Astrocyte of the spinal cord (primary cell): ENCODE results near the gene FAM47E.

Source experiments
- DNase-seq: peaks from one replicate; pipeline ENCODE4 v3.0.0; 2011; ENCODE audit warnings: low read depth, low spot score
- H3K4me3 ChIP-seq: 2 replicates; pipeline ENCODE4 v1.5.1; 2011; ENCODE audit warnings: low read depth, mild to moderate bottlenecking, low read length, moderate library complexity
- CTCF ChIP-seq: IDR thresholded peaks from 2 replicates; pipeline ENCODE4 v1.5.1; 2012; ENCODE audit warnings: low read depth, mild to moderate bottlenecking, low read length, inconsistent platforms
- in situ Hi-C: cut with HindIII; loops from 2 replicates; pipeline ENCODE4 v1.10.0; 2017; ENCODE audit warnings: low sequenced_read_pairs

The FAM47E gene

GRCh38 chr4:76272073-76272472 lies 20.6 kb downstream of the FAM47E start:
- in situ Hi-C loops, result no loop called here
- no peak for DNase-seq
- TF ChIP-seq CTCF, result no peak
- no peak overlapping the region for H3K4me3 ChIP-seq

GRCh38 chr4:76272582-76272981 lies 21.1 kb downstream of the FAM47E start:
- in situ Hi-C loops, result no loop called here
- TF ChIP-seq CTCF, result no peak
- H3K4me3 ChIP-seq, result no peak overlapping the region
- no peak for DNase-seq

GRCh38 chr4:76272999-76273398 lies 21.5 kb downstream of the FAM47E start:
- in situ Hi-C loops, result no loop called here
- no peak overlapping the region for H3K4me3 ChIP-seq
- TF ChIP-seq CTCF, result no peak
- no peak for DNase-seq

DNA sequence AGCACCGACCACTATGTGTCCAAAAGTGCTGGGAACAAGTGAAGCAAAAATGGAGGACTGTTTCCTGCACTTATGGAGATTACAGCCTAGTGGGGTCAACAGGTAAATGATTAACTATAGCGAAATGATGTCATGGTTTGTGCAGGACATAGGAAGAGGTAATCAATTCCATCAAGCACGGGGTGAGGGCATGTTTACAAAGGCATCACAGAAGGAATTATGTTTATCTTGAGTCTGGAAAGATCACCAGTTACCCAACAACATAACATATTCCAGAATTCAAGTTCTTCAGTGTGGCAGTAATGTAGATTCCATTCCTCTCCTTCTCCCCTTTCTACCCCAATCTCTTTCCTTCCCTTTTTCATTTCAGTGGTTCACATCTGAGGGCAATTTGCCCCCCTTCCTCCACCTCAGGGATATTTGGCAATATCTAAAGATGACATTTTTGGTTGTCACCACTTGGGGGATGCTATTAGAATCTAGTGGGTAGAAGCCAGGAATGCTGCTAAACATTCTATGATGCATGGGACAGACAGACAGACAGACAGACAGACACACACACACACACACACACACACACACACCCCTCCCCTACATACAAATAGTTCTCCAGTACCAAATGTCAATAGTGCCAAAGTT lies 24.1 kb downstream of the FAM47E start:
- TF ChIP-seq CTCF, result no peak
- in situ Hi-C loops, result no loop called here
- H3K4me3 ChIP-seq, result no peak overlapping the region
- no peak for DNase-seq

GRCh38 chr4:76276813-76277212 lies 25.3 kb downstream of the FAM47E start:
- in situ Hi-C loops, result no loop called here
- no peak for TF ChIP-seq CTCF
- no peak for DNase-seq
- no peak overlapping the region for H3K4me3 ChIP-seq

GRCh38 chr4:76277667-76278066 lies 26.1 kb downstream of the FAM47E start:
- no peak for DNase-seq
- H3K4me3 ChIP-seq, result no peak overlapping the region
- TF ChIP-seq CTCF, result no peak
- in situ Hi-C loops, result no loop called here

DNA sequence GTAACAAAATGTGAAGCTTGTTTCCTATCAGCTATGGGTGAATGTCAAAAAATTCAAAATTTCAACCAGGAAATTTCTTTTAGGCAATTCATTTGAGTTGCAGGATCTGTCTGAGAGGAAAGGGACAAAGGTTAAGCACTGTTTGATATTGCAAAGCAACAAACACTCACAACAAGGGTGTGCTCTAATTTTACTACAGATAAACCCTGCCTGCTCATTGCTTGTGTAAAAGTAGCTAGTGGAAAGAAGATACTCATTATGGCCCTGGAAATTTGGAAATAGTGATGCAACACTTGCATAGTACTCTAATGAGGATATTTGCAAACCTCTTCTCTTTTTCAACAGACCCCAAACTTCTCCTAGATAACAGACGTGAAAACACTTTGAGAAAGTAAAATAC lies 27.1 kb downstream of the FAM47E start:
- no peak overlapping the region for H3K4me3 ChIP-seq
- DNase-seq, result no peak
- in situ Hi-C loops, result no loop called here
- TF ChIP-seq CTCF, result no peak
